Uterus (tissue), 2 donors: ENCODE data around the gene COL23A1.

Source experiments
- POLR2A ChIP-seq, 2 donors: fragments of 450-650 bp; IDR thresholded peaks; one replicate each; pipeline ENCODE4 v1.6.1; 2016; ENCODE audit warnings: antibody characterized with exemption in 2 of 2, mild to moderate bottlenecking in 1 of 2, moderate library complexity in 1 of 2
- TF ChIP-seq, protein P1 (sequence below), 4 experiments: fragments of 200-600 bp in 2 of 4; fragments of 450-650 bp in 2 of 4; sonication (generic) in 2 of 4; IDR thresholded peaks; one replicate each; pipeline ENCODE4 v1.5.1; 2016 to 2019; ENCODE audit warnings: antibody characterized with exemption in 4 of 4, mild to moderate bottlenecking in 2 of 4, moderate library complexity in 1 of 4

DNA sequence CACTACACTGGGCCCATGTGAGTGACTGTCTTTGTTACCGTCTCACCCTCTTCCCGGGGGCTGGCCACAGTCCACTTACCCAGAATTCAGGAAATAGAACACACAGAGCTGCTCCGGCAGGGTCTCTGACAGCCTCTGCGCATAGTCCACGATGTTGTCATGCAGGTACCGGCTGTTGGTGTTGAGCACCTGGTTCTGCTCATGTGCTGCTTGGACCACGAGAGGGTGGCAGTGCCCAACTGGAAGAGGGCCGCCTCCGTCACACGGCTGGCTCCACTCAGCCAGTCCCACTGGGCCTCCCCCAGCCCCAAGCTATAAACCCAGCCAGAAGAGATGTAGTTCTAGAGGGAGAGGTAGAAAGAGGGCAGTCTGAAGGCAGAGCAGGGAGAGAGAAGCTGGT is 360.3 kb downstream of the COL23A1 start:
- no peak for TF ChIP-seq POLR2A (IDR thresholded peaks at IDR 0.05)
- TF ChIP-seq, protein P1, sequence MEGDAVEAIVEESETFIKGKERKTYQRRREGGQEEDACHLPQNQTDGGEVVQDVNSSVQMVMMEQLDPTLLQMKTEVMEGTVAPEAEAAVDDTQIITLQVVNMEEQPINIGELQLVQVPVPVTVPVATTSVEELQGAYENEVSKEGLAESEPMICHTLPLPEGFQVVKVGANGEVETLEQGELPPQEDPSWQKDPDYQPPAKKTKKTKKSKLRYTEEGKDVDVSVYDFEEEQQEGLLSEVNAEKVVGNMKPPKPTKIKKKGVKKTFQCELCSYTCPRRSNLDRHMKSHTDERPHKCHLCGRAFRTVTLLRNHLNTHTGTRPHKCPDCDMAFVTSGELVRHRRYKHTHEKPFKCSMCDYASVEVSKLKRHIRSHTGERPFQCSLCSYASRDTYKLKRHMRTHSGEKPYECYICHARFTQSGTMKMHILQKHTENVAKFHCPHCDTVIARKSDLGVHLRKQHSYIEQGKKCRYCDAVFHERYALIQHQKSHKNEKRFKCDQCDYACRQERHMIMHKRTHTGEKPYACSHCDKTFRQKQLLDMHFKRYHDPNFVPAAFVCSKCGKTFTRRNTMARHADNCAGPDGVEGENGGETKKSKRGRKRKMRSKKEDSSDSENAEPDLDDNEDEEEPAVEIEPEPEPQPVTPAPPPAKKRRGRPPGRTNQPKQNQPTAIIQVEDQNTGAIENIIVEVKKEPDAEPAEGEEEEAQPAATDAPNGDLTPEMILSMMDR (IDR thresholded peaks at IDR 0.05): no peak
